ENCODE data around the gene LAMP1.
"Not testable (repeated sequence)": the region's sequence is repeated elsewhere in the genome, so short reads cannot be mapped to it uniquely, and the experiment has no call there.

Gene LAMP1

DNA sequence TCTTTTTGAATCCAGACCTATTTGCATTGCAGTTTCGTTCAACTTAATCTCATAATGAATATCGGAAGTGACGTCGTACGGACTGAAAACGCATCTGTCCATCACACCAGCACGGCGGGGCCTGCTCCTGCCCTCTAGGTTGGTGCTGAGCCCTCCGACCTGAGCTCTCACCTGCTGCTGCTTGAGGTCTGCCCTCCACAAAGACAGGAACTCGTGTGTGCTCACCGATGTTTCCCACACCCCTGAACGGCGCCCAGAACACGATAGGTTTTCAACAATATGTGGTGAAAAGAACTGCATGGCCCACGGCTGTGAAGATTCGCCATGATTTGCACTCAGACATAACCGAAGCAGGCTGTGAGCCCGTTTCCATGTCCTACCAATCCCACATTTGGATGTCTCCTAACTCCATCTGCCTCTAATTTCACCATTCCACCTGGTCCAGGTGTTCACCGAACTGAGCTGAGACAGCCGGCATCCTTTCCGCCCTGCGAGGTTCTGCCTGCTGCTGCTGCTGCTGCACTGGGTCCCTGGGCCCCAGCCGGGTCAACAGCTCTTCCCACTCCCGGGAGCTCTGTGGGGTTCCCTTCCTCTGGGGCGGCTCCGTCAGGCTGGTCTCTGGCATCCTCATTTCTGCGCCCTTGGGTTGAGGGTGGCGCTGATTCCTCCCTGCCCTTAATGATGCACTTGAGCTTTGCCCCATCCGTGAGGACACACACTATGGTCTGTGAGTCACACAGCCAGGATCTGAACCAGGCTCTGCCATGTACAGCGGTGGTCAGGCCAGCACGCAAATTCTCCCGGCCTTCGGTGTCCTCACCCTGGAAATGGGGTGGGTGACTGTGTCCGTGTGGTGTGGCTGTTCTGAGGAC is 46.0 kb downstream of the LAMP1 start:
- CTCF ChIA-PET, result no interaction called here
- POLR2A ChIA-PET (ENCODE audit: low non-redundant PET), result no interaction called here
- no peak overlapping the region for H3K27ac ChIP-seq
- TF ChIP-seq, protein P1, sequence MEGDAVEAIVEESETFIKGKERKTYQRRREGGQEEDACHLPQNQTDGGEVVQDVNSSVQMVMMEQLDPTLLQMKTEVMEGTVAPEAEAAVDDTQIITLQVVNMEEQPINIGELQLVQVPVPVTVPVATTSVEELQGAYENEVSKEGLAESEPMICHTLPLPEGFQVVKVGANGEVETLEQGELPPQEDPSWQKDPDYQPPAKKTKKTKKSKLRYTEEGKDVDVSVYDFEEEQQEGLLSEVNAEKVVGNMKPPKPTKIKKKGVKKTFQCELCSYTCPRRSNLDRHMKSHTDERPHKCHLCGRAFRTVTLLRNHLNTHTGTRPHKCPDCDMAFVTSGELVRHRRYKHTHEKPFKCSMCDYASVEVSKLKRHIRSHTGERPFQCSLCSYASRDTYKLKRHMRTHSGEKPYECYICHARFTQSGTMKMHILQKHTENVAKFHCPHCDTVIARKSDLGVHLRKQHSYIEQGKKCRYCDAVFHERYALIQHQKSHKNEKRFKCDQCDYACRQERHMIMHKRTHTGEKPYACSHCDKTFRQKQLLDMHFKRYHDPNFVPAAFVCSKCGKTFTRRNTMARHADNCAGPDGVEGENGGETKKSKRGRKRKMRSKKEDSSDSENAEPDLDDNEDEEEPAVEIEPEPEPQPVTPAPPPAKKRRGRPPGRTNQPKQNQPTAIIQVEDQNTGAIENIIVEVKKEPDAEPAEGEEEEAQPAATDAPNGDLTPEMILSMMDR (conservative IDR thresholded peaks at IDR 0.05; ENCODE audit: low read depth), result no peak
- no peak for DNase-seq (ENCODE audit: low spot score)

DNA sequence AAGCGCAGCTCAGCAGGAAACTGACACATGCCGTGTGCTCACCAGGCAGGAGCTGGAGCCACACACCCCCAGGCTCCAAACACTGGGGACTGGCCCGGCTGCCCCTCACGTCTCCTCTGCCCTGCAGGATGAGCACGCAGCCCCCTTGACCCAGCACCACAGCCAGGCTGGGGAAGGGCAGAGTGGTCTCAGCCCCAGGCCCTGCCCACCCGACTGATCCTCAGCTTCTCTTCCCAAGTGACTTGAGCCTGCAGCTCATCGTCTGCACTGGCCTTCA is 46.6 kb downstream of the LAMP1 start:
- DNase-seq (ENCODE audit: low spot score), result no peak
- CTCF ChIA-PET, result no interaction called here
- POLR2A ChIA-PET (ENCODE audit: low non-redundant PET), result no interaction called here
- TF ChIP-seq, protein P1 (conservative IDR thresholded peaks at IDR 0.05; ENCODE audit: low read depth), result no peak
- H3K27ac ChIP-seq, result no peak overlapping the region

DNA sequence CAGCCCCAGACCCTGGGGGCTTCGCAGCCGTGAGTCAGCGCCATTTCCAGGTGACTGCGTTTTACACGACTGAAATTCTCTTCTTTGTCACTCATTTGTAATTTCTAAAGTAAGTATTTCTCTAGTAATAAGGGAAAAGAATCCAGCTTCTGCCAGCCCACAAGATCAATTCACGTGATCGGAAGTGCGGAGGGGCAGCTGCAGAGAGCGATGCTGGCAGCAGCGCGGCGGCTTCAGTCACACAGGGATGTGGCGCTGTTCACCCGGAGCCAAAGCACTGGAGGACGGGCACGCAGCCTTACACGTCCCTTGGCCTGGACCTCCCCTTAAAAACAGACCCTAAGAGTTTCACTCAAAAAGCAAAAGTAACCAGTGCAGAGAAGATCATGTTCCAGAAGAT is 48.4 kb downstream of the LAMP1 start:
- POLR2A ChIA-PET (ENCODE audit: low non-redundant PET), result no interaction called here
- DNase-seq (ENCODE audit: low spot score), result no peak
- CTCF ChIA-PET, result no interaction called here
- H3K27ac ChIP-seq, result peak overlapping the region; percentile 10; the same call in 1 of the 2 replicates
- TF ChIP-seq, protein P1 (conservative IDR thresholded peaks at IDR 0.05; ENCODE audit: low read depth), result no peak

DNA sequence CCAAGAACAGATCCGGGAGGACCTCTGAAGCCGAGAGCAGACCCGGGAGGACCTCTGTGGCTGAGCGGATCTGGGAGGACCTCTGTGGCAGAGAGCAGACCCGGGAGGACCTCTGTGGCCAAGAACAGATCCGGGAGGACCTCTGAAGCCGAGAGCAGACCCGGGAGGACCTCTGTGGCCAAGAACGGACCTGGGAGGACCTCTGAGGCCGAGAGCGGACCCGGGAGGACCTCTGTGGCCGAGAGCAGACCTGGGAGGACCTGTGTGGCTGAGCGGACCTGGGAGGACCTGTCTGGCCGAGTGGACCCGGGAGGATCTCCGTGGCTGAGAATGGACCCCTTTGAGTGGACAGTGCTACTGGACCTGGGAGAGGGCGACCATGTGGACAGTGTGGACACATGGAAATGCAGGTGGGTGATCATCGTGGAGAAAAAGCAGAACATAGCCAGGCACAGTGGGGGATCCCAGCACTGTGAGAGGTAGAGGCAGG is 50.7 kb downstream of the LAMP1 start:
- H3K27ac ChIP-seq; POLR2A ChIA-PET (ENCODE audit: low non-redundant PET); DNase-seq (ENCODE audit: low spot score): not testable (repeated sequence)
- CTCF ChIA-PET, result interaction anchor here (0.9 kb wide), 1 partner anchor 9 kb away, joined by 5 read pairs; no protein-coding TSS in a partner anchor

DNA sequence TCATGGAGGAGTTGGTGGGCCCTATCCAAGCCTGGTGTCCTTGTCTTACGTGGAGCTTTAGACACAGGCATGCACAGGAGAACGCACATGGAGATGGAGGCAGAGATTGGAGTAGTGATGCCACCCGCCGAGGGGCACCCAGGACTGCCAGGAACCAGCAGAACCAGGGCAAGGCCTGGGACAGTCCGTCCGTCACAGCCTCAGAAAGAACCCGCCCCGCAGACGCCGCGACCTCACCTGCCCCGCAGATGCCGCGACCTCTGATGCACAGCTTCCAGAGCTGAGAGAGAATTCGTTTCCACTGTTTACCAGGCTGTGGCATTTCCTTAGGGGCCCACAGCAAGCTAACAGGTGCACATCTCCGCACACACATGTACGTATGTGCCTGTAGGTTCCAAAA is 51.6 kb downstream of the LAMP1 start:
- POLR2A ChIA-PET (ENCODE audit: low non-redundant PET), result no interaction called here

DNA sequence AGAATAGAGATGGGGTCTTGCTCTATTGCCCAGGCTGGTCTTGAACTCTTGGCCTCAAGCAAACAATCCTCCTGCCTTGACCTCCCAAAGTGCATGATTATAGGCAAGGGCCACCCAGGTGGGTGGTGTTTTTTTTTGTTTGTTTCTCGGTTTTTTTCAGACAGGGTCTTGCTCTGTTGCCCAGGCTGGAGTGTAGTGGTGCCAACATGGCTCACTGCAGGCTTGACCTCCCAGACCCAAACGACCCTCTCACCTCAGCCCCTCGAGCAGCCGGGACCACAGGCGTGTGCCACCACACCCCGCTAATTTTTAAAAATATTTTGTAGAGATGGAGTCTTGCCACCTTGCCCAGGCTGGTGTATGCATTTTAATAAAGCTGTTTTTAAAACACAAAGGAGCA is 52.0 kb downstream of the LAMP1 start:
- TF ChIP-seq, protein P1 (conservative IDR thresholded peaks at IDR 0.05; ENCODE audit: low read depth), result no peak
- DNase-seq (ENCODE audit: low spot score), result no peak
- H3K27ac ChIP-seq, result no peak overlapping the region
- CTCF ChIA-PET, result no interaction called here
- POLR2A ChIA-PET (ENCODE audit: low non-redundant PET), result no interaction called here

More for the DNA sequence above, 51.6 kb downstream of the LAMP1 start:
- H3K27ac ChIP-seq, result no peak overlapping the region
- CTCF ChIA-PET, result interaction anchor here (0.9 kb wide), 1 partner anchor 10 kb away, joined by 5 read pairs; no protein-coding TSS in a partner anchor
- no peak for DNase-seq (ENCODE audit: low spot score)
- TF ChIP-seq, protein P1 (conservative IDR thresholded peaks at IDR 0.05; ENCODE audit: low read depth), result no peak

DNA sequence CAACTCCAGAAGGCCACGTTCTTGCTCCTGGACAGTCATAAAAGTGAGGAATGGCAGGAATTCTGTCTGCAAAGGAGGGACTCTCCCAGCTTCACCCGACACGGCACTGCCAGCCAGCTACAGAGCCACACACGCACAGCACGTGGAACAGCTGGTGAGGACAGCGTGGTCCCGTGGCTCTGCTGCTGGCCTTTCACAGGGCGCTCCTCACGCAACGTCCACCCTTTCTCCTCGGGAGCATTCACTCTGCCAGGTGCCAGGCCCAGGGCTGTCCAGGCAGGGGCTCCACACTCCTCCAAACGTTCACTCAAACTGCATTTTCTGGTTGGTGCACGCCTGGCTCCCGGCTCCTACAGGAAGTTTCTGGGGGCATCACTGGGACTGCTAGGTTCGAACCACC is 52.5 kb downstream of the LAMP1 start:
- ChIA-PET POLR2A (ENCODE audit: low non-redundant PET) (no interaction called here), CTCF (no interaction called here)
- TF ChIP-seq, protein P1 (conservative IDR thresholded peaks at IDR 0.05; ENCODE audit: low read depth), result no peak
- DNase-seq (ENCODE audit: low spot score), result no peak
- no peak overlapping the region for H3K27ac ChIP-seq
